A549 (cell line): ENCODE results near the gene TGDS.

Experiments
- ATOH8 ChIP-seq: fragments of 250-450 bp; sonication (Bioruptor Pico); IDR thresholded peaks from 2 replicates; pipeline ENCODE4 v1.5.0; 2020; ENCODE audit warnings: low read depth, mild to moderate bottlenecking, moderate library complexity
- CTCF ChIP-seq: fragments of >200 bp; sonication (Bioruptor Twin); formaldehyde crosslinking; IDR thresholded peaks from 3 replicates; pipeline ENCODE4 v1.5.1; 2016
- E2F6 ChIP-seq: IDR thresholded peaks from 2 replicates; pipeline ENCODE4 v1.6.1; 2012; ENCODE audit warnings: low read depth, borderline replicate concordance
- ELK1 ChIP-seq: fragments of 150-350 bp; IDR thresholded peaks from 2 replicates; pipeline ENCODE4 v1.6.1; 2014; ENCODE audit warnings: low read depth, mild to moderate bottlenecking, low read length
- FOSL2 ChIP-seq, 2 experiments: fragments of 450-650 bp in 1 of 2; fragments of >200 bp in 1 of 2; sonication (Bioruptor Twin) in 1 of 2; formaldehyde crosslinking; IDR thresholded peaks; 2 replicates each; pipeline versions ENCODE4 v1.5.0 to v1.6.1; 2016 to 2020; ENCODE audit warnings: mild to moderate bottlenecking in 1 of 2, moderate library complexity in 1 of 2
- KDM1A ChIP-seq: fragments of 200-600 bp; sonication (generic); IDR thresholded peaks from 2 replicates; pipeline ENCODE4 v1.6.1; 2016; ENCODE audit warnings: low read depth, mild to moderate bottlenecking
- MAX ChIP-seq: IDR thresholded peaks from 2 replicates; pipeline ENCODE4 v1.6.1; 2012
- MYC ChIP-seq: IDR thresholded peaks from 2 replicates; pipeline ENCODE4 v1.6.1; 2012; ENCODE audit warnings: mild to moderate bottlenecking, inconsistent platforms, low read length, improper control_type of control experiment, borderline replicate concordance
- NFE2L2 ChIP-seq: fragments of 150-350 bp; conservative IDR thresholded peaks from 2 replicates; pipeline ENCODE4 v1.6.1; 2014; ENCODE audit warnings: low read length
- POLR2A ChIP-seq: IDR thresholded peaks from 2 replicates; pipeline ENCODE4 v1.6.1; 2012; ENCODE audit warnings: mild to moderate bottlenecking, low read length
- REST ChIP-seq: fragments of 200-600 bp; sonication (generic); IDR thresholded peaks from 2 replicates; pipeline ENCODE4 v1.6.1; 2016; ENCODE audit warnings: antibody characterized with exemption, mild to moderate bottlenecking, moderate library complexity
- SMC3 ChIP-seq: fragments of >200 bp; sonication (Bioruptor Twin); formaldehyde crosslinking; IDR thresholded peaks from 3 replicates; pipeline ENCODE4 v1.6.1; 2018; ENCODE audit warnings: inconsistent platforms

- TF ChIP-seq REST, result no peak
- no peak for TF ChIP-seq CTCF
- TF ChIP-seq KDM1A, result no peak
- TF ChIP-seq E2F6, result no peak
- no peak for TF ChIP-seq NFE2L2
- no peak for TF ChIP-seq MAX
- no peak for TF ChIP-seq SMC3
- no peak for TF ChIP-seq POLR2A
- no peak for TF ChIP-seq ELK1
- TF ChIP-seq ATOH8 (CRISPR knock-in tag), result no peak
- no peak for TF ChIP-seq MYC
- no peak for TF ChIP-seq FOSL2 (IDR thresholded peaks at IDR 0.05)
- TF ChIP-seq FOSL2 (CRISPR knock-in tag; IDR thresholded peaks at IDR 0.05), result no peak
Measured at GRCh38 chr13:94553766-94554165, 42.2 kb downstream of the TGDS start.
